RPMI8226 (cell line): ENCODE data around the gene SYT17.
A peak's percentile ranks its signal among the peaks of the same experiment; 100 is the strongest.

Source experiments
- DNase-seq: peaks from one replicate; pipeline ENCODE4 v3.0.0-alpha.2; 2015

SYT17 gene

DNA sequence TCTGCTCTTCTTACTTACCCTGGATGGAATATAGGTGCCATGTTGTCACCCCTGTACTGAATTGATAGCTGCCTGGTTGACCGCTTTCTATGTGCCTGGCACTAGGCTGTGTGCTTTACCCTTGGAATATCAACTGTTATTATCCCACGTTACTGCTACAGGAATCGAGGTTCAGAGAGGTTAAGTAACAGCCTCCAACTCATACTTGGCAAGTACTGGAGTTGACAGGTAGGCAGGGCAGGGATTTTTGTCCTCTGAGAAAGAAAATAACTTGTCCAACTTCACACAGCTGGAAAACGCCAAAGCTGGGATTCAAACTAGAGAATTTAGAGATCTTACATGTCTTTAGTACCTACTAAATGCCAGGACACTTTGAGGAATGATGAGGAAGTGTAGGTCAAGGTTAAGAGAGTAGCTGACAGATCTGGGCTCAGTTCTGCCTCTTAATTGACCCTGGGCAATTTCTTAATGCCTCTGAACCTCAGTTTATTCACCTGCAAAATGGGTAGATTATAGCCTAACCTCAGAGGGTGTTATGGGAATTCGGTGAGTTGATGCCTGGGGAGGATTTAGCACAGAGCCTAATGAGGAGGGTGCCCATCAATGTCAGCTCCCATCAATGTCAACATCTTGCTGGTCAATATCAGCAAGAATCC lies 28.5 kb upstream of the SYT17 start:
- DNase-seq = no peak

DNA sequence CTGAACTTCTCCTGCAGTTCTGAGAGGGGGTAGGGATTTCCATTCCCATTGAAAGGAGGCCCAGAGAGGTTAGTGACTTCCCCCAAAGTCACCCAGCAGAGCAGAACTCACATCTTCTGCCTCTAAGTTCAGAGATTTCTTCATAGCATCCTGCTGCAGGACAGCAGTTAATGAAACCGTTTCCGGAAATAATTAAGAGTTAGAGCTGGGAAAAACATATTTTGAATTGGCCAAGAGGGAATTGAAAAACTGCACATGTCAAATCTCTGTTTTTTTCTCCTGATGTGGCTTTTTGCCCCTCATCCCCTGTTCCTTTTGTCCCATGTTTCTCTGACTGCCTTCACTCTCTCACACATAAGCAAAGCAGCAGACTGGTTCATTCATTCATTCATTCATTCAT lies 27.6 kb upstream of the SYT17 start:
- DNase-seq = no peak

DNA sequence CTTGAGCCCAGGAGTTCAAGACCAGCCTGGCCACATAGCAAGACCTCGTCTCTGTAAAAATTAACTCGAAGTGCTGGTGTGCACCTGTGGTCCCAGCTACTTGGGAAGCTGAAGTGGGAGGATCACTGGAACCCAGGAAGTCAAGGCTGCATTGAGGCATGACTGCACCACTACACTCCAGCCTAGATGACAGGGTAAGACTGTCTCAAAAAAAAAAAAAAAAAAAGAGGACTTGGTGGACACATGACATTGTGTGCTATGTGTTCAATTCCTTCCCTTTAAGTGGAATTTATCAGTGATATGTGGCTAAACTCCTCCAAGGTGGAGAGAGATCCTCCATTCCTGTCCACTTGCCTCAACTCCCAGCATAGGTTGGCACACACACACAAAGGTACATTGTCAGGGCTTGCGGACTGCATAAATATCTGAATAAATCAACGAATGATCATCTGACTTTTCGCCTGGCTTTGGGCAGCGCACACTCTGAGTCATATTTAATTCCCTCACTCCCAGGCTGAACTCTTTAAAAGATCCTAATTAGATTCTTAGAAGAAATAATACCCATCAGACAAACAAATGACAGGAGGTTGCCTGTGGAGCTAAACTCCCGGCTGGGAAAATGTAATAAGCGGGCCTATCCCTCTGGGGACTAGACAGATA lies 25.0 kb upstream of the SYT17 start:
- no peak for DNase-seq

DNA sequence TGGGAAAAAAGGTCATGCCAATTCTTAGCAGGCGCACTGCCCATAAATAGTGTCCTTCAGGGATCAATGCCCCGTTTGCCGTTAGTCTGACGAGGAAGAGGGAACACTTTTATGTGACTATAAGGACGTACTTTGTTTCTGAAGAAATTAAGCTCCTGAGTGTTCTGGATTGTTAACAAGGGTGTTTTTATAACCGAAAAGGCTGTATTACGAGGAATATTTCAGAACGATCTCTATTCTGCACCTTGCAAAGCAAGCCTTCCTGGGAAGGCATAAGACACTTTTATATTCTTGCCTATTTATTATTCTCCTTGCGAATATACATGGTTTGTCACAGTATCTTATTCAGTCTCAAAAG lies 24.5 kb upstream of the SYT17 start:
- DNase-seq = no peak

DNA sequence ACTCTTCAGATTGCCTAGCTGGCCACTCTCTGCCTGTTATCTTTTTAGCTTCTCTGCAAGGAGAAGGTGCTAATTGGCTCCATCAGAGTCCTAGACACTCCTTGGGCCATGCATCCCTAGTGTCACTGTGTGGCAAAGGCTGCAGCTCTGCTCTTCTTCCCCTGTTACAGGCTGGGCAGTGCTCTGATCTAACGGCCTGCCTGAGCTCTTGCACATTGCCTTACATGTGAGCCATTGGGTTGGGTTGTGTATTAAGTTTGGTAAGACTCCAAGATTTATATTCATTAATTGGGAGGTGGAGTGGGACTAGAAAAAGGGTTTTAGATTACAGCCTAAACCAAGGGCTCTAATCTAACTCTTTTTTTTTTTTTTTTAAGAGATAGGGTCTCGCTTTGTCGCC lies 23.0 kb upstream of the SYT17 start:
- DNase-seq = no peak

DNA sequence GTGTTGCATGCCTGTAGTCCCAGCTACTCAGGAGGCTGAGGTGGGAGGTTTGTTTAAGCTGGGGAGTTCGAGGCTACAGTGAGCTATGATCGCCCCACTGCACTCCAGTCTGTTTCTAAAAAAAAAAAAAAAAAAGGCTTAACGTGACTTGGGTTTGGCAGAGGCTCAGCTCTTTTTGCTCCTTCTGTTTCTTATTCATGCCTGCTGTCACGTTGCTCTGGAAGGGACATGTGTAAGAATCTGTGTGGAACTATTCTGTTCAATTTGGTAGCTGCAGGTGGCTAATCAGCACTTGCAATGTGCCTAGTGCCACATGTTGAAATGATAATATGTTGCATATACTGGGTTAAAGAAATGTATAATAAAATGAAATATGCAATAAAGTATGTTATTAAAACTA lies 20.9 kb upstream of the SYT17 start:
- no peak for DNase-seq

DNA sequence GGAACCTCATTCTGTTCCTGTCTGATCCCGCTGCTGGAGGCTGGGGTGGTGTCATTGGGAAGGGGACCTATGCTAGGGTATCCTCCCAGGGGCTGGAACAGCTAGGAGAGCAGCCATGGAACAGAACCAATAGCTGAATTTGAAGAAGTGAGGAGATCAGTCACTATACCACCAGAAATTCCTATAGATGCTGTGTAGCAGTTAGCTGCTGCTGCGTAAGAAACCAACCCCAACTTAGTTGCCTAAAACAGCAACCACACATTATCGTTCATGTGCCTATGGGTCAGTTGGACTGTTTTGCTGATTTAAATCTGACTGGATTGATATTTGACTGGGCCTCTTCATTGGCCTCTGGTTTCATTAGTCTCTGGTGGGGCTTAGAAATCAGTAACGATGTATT lies 20.4 kb upstream of the SYT17 start:
- DNase-seq = no peak

DNA sequence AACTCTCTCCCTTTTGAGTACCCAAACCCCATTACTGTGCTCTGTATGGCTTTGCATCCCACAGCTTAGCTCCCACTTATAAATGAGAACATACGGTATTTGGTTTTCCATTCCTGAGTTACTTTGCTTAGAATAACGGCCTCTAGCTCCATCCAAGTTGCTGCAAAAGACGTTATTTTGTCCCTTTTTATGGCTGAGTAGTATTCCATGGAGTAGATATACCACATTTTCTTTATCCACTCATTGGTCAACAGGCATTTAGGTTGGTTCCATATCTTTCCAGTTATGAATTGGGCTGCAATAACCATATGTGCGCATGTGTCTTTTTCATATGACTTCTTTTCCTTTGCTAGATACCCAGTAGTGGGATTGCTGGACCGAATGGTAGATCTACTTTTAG lies 19.9 kb upstream of the SYT17 start:
- DNase-seq = no peak

DNA sequence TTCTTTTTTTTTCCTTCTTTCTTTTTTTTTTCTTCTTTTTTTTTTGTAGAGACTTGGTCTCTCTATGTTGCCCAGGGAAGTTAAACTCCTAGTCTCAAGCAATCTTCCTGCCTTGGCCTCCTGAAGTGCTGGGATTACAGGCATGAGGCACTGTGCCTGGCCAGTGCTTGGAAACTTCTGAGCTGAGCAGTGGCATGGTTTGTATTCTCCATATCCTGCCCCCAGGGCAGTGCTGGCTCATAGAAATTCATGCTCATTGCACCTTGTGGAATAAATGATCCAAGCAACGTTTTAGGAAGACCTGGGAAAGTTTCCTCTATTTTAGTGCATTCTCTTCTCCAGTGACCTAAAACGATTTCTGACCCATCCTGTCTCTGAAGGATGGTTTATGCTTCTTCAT lies 16.7 kb upstream of the SYT17 start:
- no peak for DNase-seq

DNA sequence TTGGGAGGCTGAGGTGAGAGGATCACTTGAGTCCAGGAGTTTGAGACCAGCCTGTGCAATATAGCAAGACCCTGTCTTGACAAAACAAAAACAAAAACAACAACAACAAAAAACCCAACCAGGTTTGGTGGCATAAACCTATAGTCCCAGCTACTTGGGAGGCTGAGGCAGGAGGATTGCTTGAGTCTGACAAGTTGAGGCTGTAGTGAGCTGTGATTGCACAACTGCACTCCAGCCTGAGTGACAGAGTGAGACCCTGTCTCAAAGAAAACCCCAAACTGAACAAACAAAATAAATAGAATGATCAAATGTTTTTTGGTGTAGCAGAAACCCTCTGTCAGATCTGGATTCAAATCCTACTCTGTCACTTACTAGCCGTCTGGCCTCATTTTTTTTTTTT lies 16.0 kb upstream of the SYT17 start:
- no peak for DNase-seq

DNA sequence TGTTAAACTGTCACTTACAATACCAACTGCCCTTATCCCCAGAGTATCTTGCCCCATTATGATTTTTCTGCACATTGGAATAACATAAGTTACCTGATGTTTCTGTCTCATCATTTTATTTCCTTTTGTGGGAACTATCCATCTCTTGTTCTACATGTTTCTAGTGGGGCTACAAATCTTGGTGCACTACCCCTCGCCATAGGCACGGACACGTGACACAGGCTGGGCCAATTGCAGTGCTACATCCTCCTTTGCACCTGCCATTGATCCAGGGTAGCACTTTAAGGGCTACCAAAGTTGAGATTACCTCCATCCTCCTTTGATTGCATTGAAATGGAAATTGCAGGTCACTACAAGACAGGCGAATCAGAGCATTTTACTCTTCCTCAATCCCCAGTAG lies 14.2 kb upstream of the SYT17 start:
- peak; percentile 64 for DNase-seq

DNA sequence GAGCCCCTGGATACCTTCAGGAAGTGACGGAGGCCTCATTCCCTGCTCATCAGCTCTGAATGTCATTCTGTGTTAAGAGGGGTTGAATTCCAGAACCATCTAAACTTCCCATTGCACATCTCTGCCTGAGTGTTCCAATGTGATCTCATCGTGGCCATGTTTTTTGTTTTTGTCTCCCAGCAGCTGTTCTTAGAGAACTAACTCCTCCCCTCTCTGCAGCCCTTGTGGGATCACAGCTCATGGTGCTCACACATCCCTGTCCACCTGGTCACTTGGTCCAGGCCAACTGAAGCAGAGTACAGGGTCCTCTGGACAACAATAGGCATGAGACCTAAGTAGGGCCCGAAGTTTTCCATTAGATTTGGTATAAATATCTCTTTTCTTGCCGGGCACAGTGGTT lies 6.0 kb upstream of the SYT17 start:
- DNase-seq = no peak

DNA sequence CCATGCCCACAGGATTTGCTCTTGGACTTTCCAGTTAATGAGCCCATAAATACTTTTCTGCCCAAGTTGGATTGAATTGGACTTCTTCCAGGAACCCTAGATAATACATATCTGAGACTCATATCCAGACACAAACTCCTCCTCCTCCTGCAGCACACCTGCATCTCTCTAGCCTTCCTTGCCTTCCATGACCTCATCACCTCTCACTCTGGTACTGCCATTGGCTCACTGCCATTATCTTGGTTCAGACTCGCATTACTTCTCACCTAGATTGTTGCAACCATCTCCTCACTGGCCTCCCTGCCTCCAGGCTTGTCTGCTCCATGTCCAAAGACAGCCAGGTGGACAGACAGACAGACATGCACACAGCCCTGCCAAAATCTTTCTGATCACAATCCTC lies 4.8 kb upstream of the SYT17 start:
- no peak for DNase-seq

DNA sequence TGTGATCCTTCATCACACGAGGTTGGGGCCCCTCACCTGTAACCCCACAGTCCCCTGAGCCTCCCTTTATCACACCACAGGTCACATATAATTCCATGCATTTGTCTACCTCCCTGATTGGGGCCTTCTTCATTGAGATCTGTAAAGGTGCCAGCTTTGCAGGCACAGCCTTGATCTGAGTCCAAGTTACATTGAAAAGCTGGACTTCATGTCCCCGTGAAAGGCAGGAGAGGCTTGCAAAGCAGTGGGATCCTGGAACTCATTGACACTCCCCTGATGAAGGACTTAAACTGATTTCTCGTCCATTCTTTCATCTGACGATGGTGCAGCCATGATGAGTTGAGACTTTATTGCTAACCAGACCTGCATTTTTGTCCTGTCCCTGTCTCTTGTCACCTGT lies 3.8 kb upstream of the SYT17 start:
- no peak for DNase-seq

DNA sequence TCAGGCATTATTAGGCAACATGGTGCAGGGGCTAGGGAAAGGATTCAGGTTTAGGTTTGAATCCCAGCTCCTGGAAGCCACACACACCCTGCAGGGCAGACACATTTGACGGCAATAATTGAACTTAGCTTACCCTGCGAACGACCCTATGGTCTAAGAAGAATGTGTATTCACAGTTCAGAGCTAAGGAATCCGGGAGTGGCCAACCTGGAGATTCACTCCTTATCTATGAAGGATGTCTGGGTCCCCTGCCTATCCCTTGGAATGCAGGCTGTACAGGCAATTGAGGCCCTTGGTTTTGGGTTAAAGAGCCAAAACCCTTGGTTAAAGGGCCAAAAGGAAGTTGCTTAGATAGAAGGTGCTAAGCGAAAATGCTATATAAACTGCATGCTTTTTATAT lies 2.9 kb upstream of the SYT17 start:
- no peak for DNase-seq

DNA sequence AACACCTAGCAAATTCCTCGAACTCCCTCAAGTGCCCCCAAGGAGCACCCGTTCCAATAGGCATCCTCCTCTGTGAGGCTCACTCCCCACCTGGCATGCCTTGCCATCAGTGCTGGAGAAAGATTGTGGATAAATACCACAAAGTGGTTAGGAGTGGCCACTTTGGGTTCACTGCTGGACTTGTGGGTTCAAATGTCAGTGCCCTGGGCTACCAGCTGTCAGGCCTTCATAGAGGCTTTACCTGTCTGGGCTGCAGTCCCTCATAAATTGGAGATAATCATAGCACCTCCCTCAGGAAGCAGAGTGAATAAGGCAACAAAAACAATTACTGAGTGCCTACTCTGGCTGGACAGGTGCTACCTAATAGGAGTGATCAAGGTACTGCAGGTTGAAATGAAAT lies 1.5 kb upstream of the SYT17 start:
- peak; percentile 34 for DNase-seq

DNA sequence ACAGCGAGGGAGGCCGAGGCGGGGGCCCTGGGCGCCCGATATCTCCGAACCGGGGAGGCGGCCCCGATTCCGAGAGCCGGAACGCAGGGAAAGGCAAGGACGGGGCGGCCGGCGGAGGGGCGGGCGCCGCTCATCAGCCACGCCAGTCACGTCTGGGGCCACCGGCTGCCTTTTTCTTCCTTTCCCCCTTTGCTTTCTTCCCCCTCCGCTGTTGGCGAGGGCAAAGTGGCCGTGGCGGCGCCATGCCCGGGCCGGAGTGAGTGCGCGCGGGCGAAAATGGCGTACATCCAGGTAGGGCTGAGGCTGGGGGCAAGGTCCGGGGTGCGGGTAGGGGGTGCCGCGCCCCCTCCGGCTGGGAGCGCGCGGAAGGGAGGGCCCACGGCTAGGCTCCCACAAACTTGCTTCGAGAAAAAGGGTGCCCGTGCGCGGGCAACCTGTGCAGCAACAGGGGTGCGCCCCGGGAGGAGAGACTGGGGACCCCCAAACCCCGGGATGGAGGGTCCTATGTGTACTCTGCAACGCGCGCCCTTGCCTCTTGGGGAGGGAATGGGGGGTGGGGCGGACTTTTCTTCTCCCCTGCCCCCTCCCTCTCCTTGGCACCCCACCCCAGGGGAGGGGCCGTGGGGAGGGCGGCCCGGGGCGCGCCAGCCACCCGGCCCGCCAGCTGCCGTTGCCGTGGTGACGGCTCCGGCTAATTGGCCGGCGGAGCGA lies 486 bp downstream of the SYT17 start:
- DNase-seq = peak; percentile 67

DNA sequence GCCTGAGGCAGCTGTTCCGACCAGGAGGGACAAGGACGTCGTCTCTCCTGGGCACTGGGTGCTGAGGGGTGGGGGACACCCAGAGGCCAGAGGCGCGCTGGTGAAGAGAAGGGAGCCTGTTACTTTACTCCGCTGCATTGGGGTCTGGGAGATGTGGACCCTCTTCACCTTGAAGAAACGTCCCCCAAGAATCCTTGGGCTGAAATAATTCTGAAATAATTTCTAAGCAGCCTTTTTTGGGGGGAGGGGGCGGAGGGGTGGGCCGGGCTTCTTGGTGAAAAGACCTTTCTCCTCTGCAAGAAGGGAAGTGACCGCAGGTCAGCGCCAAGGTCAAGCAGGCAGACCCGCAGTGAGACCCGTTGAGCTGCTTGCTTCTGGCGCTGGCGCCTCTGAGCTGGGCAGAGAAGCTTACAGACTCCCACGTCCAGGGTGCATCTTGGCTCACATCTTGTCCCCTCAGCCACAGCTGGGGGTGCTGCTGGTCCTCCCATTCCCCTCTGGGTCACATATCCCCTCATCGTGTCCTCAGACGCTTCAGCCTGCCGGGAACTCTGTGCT lies 1.1 kb downstream of the SYT17 start:
- DNase-seq = no peak

DNA sequence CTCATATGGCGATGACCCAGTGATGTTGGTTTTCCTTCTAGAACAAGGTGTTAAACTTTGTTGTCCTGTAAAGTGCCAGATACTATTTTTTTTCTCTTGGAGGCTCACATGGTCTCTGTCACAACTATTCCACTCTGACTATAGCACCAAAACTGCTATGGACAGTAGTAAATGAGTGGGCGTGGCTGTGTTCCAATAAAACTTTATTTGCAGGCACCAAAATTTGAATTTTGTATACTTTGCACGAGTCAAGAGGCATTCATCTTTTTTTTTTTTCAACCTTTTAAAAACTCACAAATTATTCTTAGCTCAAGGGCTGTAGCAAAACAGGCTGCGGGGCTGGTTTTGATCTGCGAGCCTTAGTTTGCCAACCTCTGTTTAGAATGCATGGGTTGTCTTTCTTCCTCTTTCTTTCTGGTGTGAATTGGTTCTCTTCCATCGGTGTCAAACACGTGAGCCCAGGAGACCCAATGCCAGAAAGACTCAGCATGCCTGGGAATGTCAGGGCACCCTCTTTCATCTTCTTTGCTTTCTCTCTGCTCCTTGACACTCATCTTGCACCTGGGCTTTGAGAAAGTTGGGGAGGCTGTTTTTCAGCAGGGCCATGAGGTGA lies 2.1 kb downstream of the SYT17 start:
- peak; percentile 32 for DNase-seq

DNA sequence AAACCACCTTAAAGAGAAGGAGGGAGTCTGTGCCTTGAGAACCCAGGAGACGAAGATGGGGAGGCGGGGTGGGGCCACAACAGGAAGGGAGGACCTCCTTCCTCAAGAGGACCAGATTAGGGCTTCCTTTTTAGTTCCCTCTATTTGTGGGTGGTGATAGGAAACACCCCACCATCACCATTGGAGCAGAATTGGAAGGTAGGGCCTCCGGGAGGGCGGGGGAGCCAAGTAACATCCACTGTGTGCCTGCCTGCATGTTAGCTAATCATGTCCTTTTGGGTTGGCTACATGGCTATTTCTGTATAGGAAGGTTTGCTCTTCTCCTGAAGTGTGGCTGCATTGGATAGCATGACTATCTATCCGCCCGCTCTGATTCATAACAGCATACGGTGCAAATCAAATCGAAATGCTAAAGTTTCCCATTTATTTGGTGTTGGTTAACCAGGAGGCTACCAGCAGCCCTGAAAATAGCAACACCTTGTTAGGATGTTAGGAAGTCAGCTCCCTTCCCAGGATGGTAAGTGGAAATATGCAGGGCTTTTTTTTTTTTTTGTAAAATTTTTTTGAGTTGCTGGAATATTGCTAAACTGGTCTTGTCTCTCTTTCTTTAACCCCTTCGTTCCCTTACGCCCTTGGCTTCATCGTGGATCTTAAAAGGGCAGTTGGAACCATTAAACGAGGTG lies 4.2 kb downstream of the SYT17 start:
- DNase-seq = no peak

DNA sequence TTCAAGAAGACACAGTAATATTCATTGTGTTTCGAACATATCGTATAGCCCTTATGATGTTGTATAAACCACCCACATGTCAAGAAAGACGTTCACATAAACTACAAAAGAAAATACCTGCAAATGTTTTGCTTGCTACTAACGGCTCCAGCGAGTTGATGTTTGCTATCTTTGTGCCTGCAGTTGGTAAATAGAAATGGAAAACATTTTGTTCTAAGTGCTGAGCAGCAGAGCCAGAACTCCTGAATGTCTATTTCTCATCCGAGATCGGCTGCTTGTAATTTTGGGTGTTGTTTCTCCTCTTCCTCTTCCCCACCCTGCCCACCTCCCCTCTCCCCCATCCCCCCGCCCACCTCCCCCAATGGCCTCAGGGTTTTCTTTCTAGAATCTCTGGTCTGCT lies 5.0 kb downstream of the SYT17 start:
- no peak for DNase-seq

DNA sequence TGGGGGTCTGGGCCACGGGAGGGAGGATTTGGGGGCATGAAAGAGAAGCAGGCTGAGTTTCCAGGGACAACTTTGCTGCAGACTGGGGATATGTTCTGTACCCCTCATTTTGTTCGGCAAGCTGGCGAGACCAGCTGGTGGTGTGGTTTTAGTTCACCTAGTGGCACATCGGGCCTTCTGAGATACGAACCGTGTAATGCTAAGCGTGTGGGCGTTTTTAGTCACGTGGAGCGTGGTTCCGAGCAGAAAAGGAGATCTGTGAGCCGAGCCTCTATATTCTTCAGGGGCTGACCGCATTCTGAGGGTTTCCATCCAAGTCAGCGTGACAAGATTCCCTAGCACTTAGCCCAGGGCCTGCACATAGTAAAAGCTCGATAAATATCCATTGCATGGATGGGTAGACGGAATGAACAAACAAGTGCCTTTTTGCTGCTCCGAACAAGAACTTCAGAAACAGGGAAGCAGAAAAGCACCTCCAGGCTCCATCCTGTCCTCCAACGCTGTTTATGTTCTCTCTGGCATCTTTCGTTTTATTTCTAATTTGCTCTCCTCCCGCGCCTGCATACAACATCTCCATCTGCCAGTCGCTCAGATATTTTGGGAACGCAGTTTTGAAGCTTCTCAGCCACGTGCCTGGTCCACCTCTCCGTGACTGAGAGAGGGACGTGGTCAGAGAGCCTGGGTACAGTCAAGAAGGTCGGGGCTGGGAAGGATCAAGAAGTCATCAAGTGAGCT lies 5.8 kb downstream of the SYT17 start:
- no peak for DNase-seq

DNA sequence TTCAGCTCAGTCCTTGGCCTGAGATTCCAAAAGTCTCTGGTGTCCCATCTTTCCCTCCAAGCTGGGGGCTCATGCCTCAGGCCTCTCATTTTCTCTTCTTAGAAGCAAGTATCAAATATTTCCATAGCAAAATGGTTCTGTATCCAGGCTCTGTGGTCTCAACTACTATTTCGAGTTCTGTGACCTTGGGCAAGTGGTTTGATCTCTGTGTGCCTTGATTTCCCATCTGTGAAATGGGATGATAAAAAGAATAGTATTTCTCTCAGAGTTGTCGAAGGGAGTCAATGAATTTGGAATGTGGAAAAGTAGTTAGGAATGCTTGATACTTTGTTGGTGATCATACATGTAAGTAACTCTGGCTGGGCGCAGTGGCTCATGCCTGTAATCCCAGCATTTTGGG lies 6.4 kb downstream of the SYT17 start:
- DNase-seq = no peak
